ENCODE results near the gene MATCAP1. TPM values are rescaled to one million over a fixed set of nuclear protein-coding genes. Genes with fewer than 3 reads are reported as not detected.
A peak's percentile ranks its signal among the peaks of the same experiment; 100 is the strongest.

MATCAP1 gene
- total RNA-seq, 1 experiment from 2014 or later: 40.8 TPM

- TF ChIP-seq ARID4B (CRISPR knock-in tag; IDR thresholded peaks at IDR 0.05; ENCODE audit: borderline replicate concordance) (peak; percentile 12; the same call in 1 of the 2 replicates), MXD4 (CRISPR knock-in tag; IDR thresholded peaks at IDR 0.05; ENCODE audit: borderline replicate concordance) (no peak), E2F5 (CRISPR knock-in tag; IDR thresholded peaks at IDR 0.05) (no peak), ATF2 (CRISPR knock-in tag; IDR thresholded peaks at IDR 0.05; ENCODE audit: borderline replicate concordance, low read depth) (no peak), ZNF416 (CRISPR knock-in tag; IDR thresholded peaks at IDR 0.05) (no peak), ZNF512 (CRISPR knock-in tag; IDR thresholded peaks at IDR 0.05; ENCODE audit: borderline replicate concordance) (no peak), MLX (CRISPR knock-in tag; IDR thresholded peaks at IDR 0.05) (no peak), USF1 (CRISPR knock-in tag; IDR thresholded peaks at IDR 0.05) (no peak), CREM (CRISPR knock-in tag; IDR thresholded peaks at IDR 0.05) (no peak), ZNF121 (CRISPR knock-in tag; IDR thresholded peaks at IDR 0.05) (no peak), NR1H2 (CRISPR knock-in tag; IDR thresholded peaks at IDR 0.05) (no peak), ZNF423 (CRISPR knock-in tag; IDR thresholded peaks at IDR 0.05) (no peak), STAT6 (CRISPR knock-in tag; conservative IDR thresholded peaks at IDR 0.05; ENCODE audit: low read depth) (no peak), HMGA2 (CRISPR knock-in tag; IDR thresholded peaks at IDR 0.05) (no peak), FOXP1 (CRISPR knock-in tag; IDR thresholded peaks at IDR 0.05; ENCODE audit: borderline replicate concordance) (no peak), CREB1 (CRISPR knock-in tag; IDR thresholded peaks at IDR 0.05) (no peak), GTF2I (CRISPR knock-in tag; conservative IDR thresholded peaks at IDR 0.05) (no peak), ERG (CRISPR knock-in tag; IDR thresholded peaks at IDR 0.05) (no peak), MYBL2 (CRISPR knock-in tag; IDR thresholded peaks at IDR 0.05) (no peak), ZNF219 (CRISPR knock-in tag; IDR thresholded peaks at IDR 0.05; ENCODE audit: borderline replicate concordance) (no peak), E2F4 (CRISPR knock-in tag; IDR thresholded peaks at IDR 0.05; ENCODE audit: borderline replicate concordance, low read depth) (no peak), ZNF317 (CRISPR knock-in tag; IDR thresholded peaks at IDR 0.05; ENCODE audit: borderline replicate concordance, low read depth) (no peak), ATF1 (CRISPR knock-in tag; IDR thresholded peaks at IDR 0.05) (no peak)
Measured at GRCh38 chr16:67155295-67156142, 28.2 kb downstream of the MATCAP1 start (continued).

Measured in WTC11 (cell line).